NCI-H446 treated with DMSO at 0.1 percent for 48 hours (cell line): Measurements from ENCODE around the gene REG1B.
"Not testable (repeated sequence)": the region's sequence is repeated elsewhere in the genome, so short reads cannot be mapped to it uniquely, and the experiment has no call there.

Experiments used
- DNase-seq: peaks from one replicate; lab custom pipeline; 2025; lab: John Stamatoyannopoulos, UW

Gene REG1B

DNA sequence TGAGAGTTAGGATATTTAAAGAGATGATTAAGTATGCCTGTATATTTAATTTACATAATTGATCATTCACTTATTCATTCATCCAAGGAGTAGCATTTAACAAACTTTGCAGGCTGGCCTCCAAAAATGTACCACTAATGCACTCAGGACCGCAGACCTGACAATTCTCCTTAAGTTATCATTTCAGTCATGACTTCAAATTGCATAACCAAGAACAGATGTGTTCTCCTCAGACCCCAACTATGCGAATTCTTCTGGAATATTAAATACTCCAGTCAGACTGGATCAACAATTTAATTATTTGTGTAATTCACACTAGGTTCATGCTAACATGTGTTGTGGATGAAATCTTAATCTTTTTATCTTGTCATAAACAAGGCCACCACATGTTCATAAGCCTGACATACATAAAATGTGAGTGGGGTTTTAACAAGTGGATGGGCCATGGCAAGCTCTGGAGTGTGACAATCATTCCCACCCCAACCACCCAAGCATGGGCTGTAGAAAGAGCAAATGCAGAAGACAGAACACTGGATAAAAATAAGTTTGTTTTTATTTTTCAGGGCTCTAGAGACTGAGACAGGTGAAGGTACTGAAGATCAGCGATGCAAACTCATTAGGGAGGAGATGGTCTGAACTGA lies 3.2 kb downstream of the REG1B start:
- no peak for DNase-seq

DNA sequence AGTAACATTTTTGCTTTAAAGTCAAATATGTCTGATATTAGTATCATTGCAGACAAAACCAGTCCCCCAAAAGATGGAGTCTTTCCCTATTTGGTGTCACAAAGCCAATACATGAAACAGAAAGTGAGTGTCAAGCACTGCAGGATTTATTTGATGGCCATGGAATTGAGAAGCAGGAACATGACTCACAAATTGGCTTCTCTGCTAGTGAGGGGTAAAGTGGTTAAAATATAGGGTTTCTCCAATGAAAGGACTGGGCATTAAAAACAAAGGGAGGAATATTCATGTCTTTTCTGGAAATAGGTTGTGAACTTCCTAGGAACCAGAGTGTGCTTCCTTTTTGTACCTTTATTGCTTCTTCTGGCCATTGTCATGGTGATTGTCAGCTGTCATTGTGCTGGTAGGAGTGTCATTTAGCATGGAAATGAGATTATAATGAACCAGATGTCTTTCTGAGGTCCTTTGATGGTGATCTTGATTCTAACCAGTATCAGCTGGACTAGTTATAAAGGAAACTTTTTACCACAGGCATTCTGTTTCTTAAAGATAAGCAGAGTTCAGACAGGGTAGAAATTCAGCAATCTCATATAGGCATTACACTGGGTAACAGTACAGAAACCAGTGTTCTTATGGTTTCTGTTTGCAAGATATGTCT lies 4.1 kb downstream of the REG1B start:
- no peak for DNase-seq

DNA sequence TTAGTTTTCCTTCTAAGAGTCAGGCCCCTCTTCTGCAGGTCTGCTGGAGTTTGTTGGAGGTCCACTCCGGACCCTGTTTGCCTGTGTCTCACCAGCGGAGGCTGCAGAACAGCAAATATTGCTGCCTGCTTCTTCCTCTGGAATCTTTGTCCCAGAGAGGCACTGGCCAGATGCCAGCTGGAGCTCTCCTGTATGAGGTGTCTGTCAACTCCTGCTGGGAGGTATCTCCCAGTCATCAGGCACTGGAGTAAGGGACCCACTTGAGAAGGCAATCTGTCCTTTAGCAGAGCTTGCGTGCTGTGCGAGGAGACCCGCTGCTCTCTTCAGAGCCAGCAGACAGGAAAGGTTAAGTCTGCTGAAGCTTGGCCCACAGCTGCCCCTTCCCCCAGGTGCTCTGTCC lies 4.8 kb downstream of the REG1B start:
- no peak for DNase-seq

DNA sequence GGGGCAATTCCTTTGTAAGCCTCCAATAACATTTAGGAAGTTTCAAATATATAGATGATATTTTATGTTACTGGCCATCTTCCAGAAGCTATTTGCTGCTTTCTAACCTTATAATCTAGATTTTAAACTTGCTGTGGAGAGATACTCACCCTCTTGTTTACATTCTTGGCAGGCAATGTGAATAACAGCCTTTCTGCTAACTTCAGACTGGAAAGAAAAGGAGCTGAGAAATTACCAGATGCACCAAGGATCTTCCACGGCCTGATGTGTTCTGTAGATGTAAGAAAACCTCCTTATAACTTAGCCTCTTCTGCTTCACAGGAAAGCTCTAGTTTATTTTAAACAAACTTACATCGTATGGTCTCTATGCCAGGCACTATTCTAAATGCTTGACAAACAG lies 16.7 kb downstream of the REG1B start:
- DNase-seq: no peak

DNA sequence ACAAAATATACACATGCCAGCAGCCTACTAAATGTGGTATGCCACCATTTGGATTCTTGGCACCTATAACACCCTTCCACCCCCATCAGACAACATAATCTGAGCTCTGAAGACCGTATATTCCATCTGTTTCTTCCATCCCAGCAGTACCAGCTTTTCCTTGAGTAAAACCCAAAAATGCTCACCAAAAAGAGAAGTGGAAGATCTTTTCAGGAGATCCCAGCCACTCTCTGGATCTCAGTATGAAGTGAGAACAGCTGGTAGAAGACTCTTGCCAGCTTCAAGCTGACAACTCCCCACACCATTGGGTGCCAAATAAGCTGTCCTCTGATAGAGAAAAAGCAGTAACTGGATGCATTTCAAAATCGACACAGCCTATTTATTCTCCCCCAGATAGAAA lies 22.6 kb downstream of the REG1B start:
- no peak for DNase-seq

DNA sequence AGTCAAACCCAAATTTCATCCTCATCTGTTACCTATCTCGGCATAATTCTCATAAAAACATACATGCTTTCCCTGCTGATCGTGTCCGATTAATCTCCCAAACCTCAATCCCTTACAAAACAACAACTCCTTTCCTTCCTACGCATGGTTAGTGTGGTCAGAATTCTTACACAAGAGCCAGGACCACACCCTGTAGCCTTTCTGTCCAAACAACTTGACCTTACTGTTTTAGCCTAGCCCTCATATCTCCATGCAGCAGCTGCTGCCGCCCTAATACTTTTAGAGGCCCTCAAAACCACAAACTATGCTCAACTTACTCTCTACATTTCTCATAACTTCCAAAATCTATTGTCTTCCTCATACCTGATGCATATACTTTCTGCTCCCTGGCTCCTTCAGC lies 33.0 kb downstream of the REG1B start:
- not testable (repeated sequence) for DNase-seq

DNA sequence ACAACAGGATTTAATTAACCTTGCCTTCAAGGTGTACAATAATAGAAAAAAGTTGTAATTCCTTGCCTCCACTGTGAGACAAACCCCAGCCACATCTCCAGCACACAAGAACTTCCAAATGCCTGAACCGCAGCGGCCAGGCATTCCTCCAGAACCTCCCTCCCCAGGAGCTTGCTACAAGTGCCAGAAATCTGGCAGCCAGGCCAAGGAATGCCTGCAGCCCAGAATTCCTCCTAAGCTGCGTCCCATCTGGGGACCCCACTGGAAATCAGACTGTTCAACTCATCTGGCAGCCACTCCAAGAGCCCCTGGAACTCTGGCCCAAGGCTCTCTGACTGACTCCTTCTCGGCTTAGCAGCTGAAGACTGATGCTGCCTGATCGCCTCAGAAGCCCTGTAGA lies 34.3 kb downstream of the REG1B start:
- DNase-seq: not testable (repeated sequence)

DNA sequence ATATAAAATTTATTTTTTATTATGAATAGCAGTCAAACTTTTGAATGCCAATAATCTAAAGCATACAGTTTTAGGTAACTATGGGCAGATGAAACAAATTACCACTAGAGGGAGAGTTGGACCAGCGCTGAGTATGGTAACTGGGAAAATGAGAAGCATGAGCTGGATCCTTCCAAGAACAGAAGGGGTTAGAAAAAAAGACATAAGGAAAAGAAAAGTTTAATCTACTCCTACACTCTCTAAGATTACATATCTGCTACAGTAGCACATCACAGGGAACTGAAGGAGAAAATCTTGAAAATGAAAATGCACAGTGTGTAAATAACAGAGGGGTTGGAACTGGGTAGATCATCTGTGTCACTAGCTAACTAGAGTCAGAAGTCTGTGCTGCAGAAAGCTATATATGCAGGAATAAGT lies 46.8 kb downstream of the REG1B start:
- no peak for DNase-seq

DNA sequence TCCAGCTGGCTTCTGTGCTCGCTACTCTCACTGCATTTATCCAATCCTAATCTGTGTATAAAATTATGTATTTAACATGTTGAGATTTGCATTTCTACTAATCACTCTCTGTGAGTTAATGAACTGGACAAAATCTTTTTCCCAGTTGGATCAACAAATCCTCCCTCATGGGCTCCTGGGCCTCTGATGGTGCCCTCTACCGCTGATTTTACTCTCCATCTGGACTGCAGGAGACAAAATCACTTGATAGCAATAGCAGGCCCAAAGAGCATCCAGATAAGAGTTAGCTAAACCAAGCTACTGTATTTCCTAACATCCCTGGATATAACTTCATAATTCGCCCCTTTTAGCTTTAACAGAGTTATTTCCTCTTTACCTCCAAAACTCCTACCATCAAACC lies 47.8 kb downstream of the REG1B start:
- DNase-seq: no peak
